Urinary bladder (tissue), 4 donors: ENCODE results near the gene CAPN14. TPM values are rescaled to one million over a fixed set of nuclear protein-coding genes. Genes with fewer than 3 reads are reported as not detected.

Experiments
- DNase-seq: peaks from one replicate; pipeline ENCODE4 v3.0.0-alpha.2; 2015; ENCODE audit errors: extremely low spot score
- H3K27ac ChIP-seq: one replicate; pipeline ENCODE4 v1.5.1; 2013; ENCODE audit warnings: low read depth, mild to moderate bottlenecking, moderate library complexity
- H3K36me3 ChIP-seq: one replicate; pipeline ENCODE4 v1.6.1; 2013; ENCODE audit warnings: mild to moderate bottlenecking, moderate library complexity; ENCODE audit not compliant: insufficient read depth
- H3K4me1 ChIP-seq: one replicate; pipeline ENCODE4 v1.6.1; 2013; ENCODE audit warnings: mild to moderate bottlenecking, moderate library complexity; ENCODE audit not compliant: insufficient read depth
- H3K4me3 ChIP-seq: one replicate; pipeline ENCODE4 v1.5.1; 2013; ENCODE audit warnings: low read depth, low read length
- WGBS: extraction: QIAGEN DNeasy Blood & Tissue Kit; methylation state at CpG from one replicate; pipeline ENCODE4 v1.1.7; 2013; 5-methylcytosine and 5-hydroxymethylcytosine counted together
- polyA plus RNA-seq: library from polyadenylated mRNA; stranded (reverse); fragments of 200-250 nt; gene quantifications from one replicate; pipeline ENCODE4 v1.2.3, GENCODE V29; 2013
- total RNA-seq: library from RNA; depleted of rRNA; stranded (reverse); fragments of >200 nt; gene quantifications from one replicate; pipeline ENCODE4 v1.2.3, GENCODE V29; 2014
- donor health status: healthy with polysubstance abuse.
- donor health status: healthy.

CAPN14 gene
- total and polyA plus RNA-seq, 2 donors, result 0.42 to 0.44 TPM

DNA sequence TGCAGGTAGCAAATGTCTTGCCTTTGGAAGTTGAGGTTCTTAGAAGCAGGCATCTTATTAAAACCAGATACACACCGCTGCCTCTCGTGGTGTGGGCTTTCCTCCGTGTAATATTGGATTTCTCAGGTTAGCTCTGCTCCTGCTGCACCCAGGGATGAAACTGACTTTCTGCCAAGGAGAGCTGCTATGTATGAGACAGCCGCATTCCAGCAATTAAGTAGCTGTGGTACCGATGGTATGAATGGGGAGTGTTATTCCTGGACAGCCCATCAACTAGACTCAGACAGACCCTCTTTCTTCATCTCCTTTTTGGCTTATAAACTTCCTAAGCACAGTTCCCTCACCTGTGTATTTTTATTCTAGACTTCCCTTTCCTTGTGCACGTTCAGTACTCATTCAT is 9.8 kb upstream of the CAPN14 start:
- no peaks in the 10 kb centered on the region for H3K36me3 ChIP-seq
- no peak for DNase-seq
- 61% methylated on average over 6 of the region's 6 CpGs for WGBS
- no peaks in the 10 kb centered on the region for H3K4me1 ChIP-seq
- peak overlapping the region; percentile 7 for H3K27ac ChIP-seq
- H3K4me3 ChIP-seq, result no peak overlapping the region

GRCh38 chr2:31226266-31226665 is 9.0 kb upstream of the CAPN14 start:
- Histone ChIP-seq H3K36me3 (no peaks in the 10 kb centered on the region), H3K4me1 (no peaks in the 10 kb centered on the region), H3K27ac (no peak overlapping the region), H3K4me3 (no peak overlapping the region)
- DNase-seq, result no peak
- WGBS, result 24% methylated on average over 2 of the region's 2 CpGs

DNA sequence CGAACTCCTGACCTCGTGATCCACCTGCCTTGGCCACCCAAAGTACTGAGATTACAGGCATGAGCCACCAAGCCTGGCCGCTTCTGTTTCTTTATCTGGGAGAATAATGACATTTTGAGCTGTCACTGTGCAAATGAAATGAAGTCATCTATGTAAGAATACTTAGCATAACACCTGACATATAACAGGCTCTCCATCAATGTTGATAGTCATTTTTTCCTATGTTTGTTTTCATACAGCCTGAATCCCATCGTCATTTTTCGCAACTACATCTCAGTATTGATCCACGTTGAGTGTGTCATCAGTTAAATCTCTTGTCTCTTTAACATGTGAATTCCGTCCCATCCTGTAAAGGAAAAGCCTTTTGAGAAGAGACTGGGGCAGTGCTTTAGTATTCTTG is 6.4 kb upstream of the CAPN14 start:
- no peaks in the 10 kb centered on the region for H3K36me3 ChIP-seq
- DNase-seq, result no peak
- WGBS, result 91% methylated on average over 7 of the region's 7 CpGs
- no peak overlapping the region for H3K4me3 ChIP-seq
- H3K4me1 ChIP-seq, result no peaks in the 10 kb centered on the region
- no peak overlapping the region for H3K27ac ChIP-seq

- DNase-seq, result no peak
- WGBS, result 59% methylated on average over 4 of the region's 4 CpGs
- no peaks in the 10 kb centered on the region for H3K36me3 ChIP-seq
- no peak overlapping the region for H3K27ac ChIP-seq
- H3K4me3 ChIP-seq, result no peak overlapping the region
- H3K4me1 ChIP-seq, result no peaks in the 10 kb centered on the region
Measured at GRCh38 chr2:31223026-31223425, 5.7 kb upstream of the CAPN14 start.

DNA sequence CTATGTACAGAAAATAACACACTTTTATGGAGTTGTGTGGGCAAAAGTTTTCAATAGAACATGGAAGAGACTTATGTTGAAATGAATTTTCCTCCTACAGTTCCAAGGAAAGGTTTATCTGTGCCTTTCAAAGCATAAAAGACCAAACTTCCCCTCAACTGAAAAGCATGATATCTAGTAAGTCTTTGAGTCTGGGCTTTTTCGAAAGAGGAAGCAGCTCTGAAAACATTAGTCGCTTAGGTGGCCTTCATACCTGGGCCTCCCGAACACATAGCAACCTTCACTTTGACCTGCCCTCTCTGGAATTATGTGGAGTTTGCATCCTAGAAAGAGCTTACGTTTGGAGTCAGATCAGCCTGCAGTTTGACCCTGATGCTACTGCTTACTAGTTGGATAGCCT is 4.8 kb upstream of the CAPN14 start:
- Histone ChIP-seq H3K4me3 (no peak overlapping the region), H3K27ac (no peak overlapping the region), H3K4me1 (no peaks in the 10 kb centered on the region), H3K36me3 (no peaks in the 10 kb centered on the region)
- WGBS, result 84% methylated on average over 4 of the region's 4 CpGs
- no peak for DNase-seq

DNA sequence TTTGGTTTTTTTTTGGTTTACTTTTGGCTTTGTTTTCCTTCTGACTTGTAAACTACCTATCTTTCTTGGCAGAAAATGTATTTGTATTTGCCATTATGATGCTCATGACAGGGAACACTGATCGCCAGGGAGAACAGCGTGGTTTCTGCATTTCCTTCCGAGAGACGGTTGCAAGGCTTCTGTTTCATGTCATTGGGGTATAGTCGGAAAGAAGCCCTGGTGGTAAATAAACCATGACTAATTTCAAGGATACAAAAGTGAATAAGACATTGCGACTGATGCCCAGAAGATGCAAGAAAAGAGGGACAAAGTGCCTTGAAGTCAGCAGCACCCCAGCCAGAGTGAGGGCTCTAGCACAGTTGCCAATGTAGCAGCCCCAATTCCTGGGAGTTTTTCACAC is 4.2 kb upstream of the CAPN14 start:
- WGBS, result 44% methylated on average over 6 of the region's 6 CpGs
- H3K4me1 ChIP-seq, result no peaks in the 10 kb centered on the region
- H3K27ac ChIP-seq, result no peak overlapping the region
- H3K36me3 ChIP-seq, result no peaks in the 10 kb centered on the region
- H3K4me3 ChIP-seq, result no peak overlapping the region
- DNase-seq, result no peak

DNA sequence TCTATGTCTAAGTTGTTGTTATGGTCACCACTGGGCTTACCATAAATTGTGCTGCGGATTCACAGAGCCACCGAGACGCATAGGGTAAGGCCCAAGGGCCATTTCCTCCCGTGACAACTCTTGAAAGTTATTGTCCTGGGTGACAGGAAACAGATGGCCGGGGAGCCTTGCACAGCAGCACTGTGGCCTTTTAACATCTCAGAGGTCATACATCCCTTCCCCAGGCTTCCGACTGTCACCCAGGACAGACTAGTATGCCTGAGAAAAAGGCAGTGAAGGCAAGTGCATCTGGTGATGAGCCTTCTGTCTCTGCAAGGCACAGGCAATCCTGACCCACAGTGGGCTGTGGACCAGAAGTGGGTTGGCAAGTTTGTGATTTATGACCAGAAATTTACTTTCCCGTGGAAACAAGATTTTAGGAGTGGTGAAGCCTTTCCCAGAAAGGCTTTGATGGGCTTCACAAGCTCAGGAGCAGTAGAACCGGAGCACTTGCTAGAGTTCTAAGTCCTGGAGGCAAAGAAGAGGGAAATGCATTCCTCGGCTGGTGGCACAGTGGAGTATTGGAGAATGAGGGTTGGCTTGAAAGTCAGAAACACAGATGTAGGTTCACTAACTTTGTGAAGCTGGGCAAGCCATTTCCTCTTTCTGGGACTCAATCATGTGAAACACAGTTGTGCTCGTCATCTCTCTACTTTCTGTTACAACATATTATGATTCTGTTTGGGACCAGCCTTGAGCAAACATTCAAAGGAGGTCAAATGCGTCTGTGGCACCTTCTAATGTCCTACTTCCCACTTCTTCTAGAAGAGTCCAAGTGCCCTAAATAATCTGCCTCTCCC is 2.0 kb upstream of the CAPN14 start:
- Histone ChIP-seq H3K4me1 (no peaks in the 10 kb centered on the region), H3K27ac (no peak overlapping the region)
- WGBS, result 47% methylated on average over 11 of the region's 11 CpGs

DNA sequence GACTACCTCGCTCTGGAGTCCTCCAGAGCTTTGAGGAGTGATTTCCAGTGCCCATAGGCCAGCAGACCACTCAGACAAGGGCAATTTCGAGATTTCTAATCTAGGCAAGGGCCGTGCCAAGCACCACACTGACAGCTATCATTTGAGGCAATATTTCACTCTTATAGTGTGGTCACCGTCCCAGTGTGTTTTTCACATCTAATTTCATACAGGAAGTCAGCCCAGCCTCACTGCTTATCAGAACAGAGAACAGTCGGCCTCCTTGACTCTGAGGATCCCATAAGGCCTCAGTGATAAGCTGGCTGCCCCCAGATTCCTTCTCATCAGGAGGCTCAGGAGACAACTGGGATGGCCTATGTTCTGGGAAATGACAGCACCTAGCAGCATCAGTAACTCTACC is 581 bp downstream of the CAPN14 start:
- H3K4me1 ChIP-seq, result no peaks in the 10 kb centered on the region
- H3K4me3 ChIP-seq, result no peak overlapping the region
- no peak for DNase-seq
- WGBS, result 70% methylated on average over 5 of the region's 5 CpGs
- H3K36me3 ChIP-seq, result no peaks in the 10 kb centered on the region
- H3K27ac ChIP-seq, result no peak overlapping the region

More for the DNA sequence above, 2.0 kb upstream of the CAPN14 start:
- DNase-seq, result no peak
- no peaks in the 10 kb centered on the region for H3K36me3 ChIP-seq
- H3K4me3 ChIP-seq, result no peak overlapping the region

- no peak for DNase-seq
- no peaks in the 10 kb centered on the region for H3K4me1 ChIP-seq
- 88% methylated on average over 8 of the region's 8 CpGs for WGBS
- H3K27ac ChIP-seq, result no peak overlapping the region
- H3K4me3 ChIP-seq, result no peak overlapping the region
- no peaks in the 10 kb centered on the region for H3K36me3 ChIP-seq
Measured at GRCh38 chr2:31214444-31214915, 2.8 kb downstream of the CAPN14 start.

DNA sequence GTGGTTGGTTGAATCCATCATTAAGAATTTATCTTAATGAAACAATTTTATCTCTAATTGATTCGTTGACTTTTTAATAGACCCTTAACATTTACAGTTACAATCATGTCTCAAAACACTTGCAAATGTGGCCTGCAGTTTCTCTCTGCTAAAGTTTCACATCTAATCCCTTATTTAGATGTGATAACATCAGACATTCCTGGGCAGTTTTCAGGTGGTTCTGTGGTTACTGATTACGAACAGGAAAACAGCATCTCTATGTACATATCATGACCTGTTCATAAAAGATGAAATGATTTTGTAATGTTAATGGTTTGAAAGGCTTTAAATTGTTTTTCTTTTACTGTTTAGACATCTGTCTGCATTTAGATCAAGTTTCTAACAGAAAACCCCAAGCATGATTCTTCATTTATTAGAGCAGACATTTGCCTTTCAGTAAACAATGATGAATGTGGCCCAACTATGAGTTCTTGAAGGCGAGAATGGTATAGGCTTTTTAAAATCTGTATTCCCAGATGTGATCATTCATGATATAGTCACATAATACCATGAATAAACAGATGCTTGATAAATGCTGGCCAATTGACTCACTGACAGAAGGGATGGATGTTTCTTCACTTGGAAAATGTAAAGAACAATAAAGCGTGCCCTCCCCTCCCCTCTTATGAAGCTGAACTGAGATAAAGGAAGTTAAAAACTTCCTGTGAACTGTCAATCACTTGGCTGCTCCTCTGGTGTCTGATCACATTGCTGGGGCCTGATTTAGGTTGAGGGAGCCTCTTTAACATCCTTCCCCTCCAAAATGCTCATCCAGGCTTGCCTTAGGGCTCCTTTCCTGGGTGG is 3.5 kb downstream of the CAPN14 start:
- 50% methylated on average over 4 of the region's 4 CpGs for WGBS
- no peak for DNase-seq

DNA sequence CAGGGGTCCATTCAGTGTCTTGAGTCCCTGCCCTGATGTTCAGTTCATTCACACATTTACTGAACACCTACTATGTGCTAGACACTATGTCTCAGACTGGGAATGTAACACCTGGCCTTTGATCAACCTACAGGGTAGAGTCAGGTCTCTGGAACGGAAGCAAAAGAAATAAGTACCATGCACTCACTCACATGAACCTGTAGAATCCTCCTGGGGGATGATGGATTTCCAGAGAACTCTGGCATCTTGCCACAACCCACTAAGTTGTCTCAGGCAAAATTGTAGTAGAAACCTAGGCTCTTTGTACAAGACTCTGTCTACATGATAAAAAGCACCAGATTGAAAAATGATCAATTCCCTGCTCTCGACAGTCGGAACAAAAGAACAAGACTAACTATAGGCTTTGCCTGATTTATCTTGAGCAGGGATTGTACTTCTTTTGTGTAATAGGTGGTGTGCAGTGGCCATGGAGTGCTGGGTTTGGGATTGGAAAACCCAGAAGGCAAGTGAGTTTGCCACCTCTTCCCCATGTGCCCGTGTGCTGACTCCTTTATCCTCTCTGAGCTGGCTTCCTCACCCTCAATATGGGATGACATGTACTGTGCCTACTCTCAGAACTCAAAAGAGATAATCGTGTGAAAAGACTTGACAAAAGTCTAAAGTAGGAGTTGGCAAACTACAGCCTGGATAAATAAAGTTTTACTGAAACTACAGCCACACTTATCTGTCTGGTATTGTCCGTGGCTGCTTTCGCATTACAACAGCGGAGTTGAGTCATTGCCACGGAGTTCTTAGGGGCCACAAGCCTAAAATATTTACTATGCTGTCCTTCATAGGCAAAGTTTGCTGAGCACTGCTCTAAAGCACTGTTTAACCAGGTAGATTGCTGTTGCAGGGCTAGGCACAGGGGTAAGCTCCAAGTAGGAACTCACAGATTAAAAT is 4.4 kb downstream of the CAPN14 start:
- Histone ChIP-seq H3K4me3 (no peak overlapping the region), H3K4me1 (no peaks in the 10 kb centered on the region), H3K27ac (no peak overlapping the region), H3K36me3 (no peaks in the 10 kb centered on the region)
- no peak for DNase-seq
- WGBS, result 62% methylated on average over 9 of the region's 9 CpGs

More for the DNA sequence above, 3.5 kb downstream of the CAPN14 start:
- Histone ChIP-seq H3K4me1 (no peaks in the 10 kb centered on the region), H3K36me3 (no peaks in the 10 kb centered on the region), H3K4me3 (no peak overlapping the region), H3K27ac (no peak overlapping the region)

DNA sequence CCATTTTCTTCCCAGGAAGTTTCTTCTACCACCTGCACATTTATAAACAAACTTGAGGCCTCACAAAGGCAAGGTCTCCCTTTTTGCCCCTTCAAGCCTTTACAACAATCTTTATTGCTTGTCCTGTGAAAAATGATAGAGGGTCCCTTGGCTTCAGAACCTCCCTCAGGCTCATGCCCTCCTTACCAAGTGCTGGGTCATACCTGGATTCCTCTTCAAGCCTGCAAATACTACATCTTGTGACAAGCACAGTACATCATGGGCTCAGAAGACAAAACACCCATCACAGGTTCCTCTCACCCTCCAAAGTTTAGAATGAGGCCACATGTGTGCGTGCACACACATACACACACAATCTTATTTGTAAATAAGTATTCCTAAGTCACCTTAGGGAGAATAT is 9.1 kb downstream of the CAPN14 start:
- WGBS, result 93% methylated on average over 1 of the region's 1 CpG
- Histone ChIP-seq H3K4me1 (no peaks in the 10 kb centered on the region), H3K27ac (no peak overlapping the region), H3K36me3 (no peaks in the 10 kb centered on the region), H3K4me3 (no peak overlapping the region)
- DNase-seq, result no peak

DNA sequence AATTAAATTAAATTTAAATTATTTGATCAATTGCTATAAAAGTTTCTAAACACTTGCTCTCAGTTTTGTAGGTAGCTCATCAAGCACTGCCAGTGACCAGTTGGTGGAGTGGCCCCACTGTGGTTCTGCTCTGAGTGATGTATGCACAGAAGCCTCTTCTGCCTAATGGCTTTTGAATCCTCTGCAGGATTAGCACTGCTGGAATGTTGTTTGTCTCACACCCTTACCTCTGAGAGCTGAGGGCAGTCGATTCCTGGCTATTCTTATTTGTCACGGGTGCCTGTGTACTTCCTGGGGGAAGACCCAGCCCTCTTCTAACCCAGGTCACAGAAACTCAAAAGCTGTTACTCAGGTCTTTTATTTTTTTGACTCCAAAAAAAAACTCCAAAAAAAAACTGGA is 9.5 kb downstream of the CAPN14 start:
- Histone ChIP-seq H3K4me1 (no peaks in the 10 kb centered on the region), H3K36me3 (no peaks in the 10 kb centered on the region), H3K4me3 (no peak overlapping the region), H3K27ac (no peak overlapping the region)
- WGBS, result 41% methylated on average over 2 of the region's 2 CpGs
- DNase-seq, result no peak
